H1 (cell line): ENCODE measurements around the gene DISC1. TPM values are rescaled to one million over a fixed set of nuclear protein-coding genes. Genes with fewer than 3 reads are reported as not detected.

Experiments
- CTCF ChIA-PET: fragments of 300-600 bp; sonication (Branson Sonifier 250); formaldehyde crosslinking; loops from one replicate; lab custom pipeline; 2021; ENCODE audit not compliant: partially characterized antibody; lab: Charles Lee
- POLR2A ChIA-PET: fragments of 300-600 bp; sonication (Branson Sonifier 250); formaldehyde crosslinking; loops from one replicate; lab custom pipeline; 2021; ENCODE audit warnings: inconsistent platforms; ENCODE audit not compliant: partially characterized antibody; lab: Charles Lee
- DNase-seq, 2 experiments: peaks; one replicate each; pipeline versions ENCODE4 v3.0.0 to v3.0.0-alpha.2; 2010 to 2022; ENCODE audit warnings: low spot score in 2 of 2, low read depth in 1 of 2, mixed read lengths in 1 of 2
- FAIRE-seq: peaks from 2 replicates; lab custom pipeline; 2011; peaks lifted over from hg19 to GRCh38; lab: Jason Lieb, UNC
- H2AFZ ChIP-seq: 2 replicates; pipeline ENCODE4 v1.8.1; 2012; ENCODE audit warnings: low read length, inconsistent platforms
- H2AK5ac ChIP-seq: 2 replicates; pipeline ENCODE4 v1.6.1; 2013; ENCODE audit warnings: low read depth, low read length
- H2BK120ac ChIP-seq: replicated peaks from 2 replicates; pipeline ENCODE3; 2013; ENCODE audit warnings: low read depth, low read length, inconsistent platforms
- H2BK12ac ChIP-seq: 2 replicates; pipeline ENCODE4 v1.6.1; 2013; ENCODE audit warnings: low read depth, low read length
- H2BK15ac ChIP-seq: 2 replicates; pipeline ENCODE4 v1.6.1; 2013; ENCODE audit warnings: low read length
- H2BK20ac ChIP-seq: 2 replicates; pipeline ENCODE4 v1.6.1; 2013; ENCODE audit warnings: low read length
- H2BK5ac ChIP-seq: 2 replicates; pipeline ENCODE4 v1.6.1; 2013; ENCODE audit warnings: low read depth, low read length
- H3K14ac ChIP-seq: 2 replicates; pipeline ENCODE4 v1.6.1; 2013; ENCODE audit warnings: inconsistent platforms; ENCODE audit not compliant: insufficient read length
- H3K18ac ChIP-seq: 2 replicates; pipeline ENCODE4 v1.6.1; 2013; ENCODE audit warnings: low read length; ENCODE audit errors: extremely low read depth
- H3K23ac ChIP-seq: 2 replicates; pipeline ENCODE4 v1.6.1; 2013; ENCODE audit warnings: inconsistent platforms; ENCODE audit not compliant: insufficient read length
- H3K23me2 ChIP-seq: 2 replicates; pipeline ENCODE4 v1.6.1; 2013; ENCODE audit warnings: low read depth, low read length
- H3K27ac ChIP-seq: 2 replicates; pipeline ENCODE4 v1.6.1; 2011; ENCODE audit warnings: low read depth, low read length, inconsistent platforms
- H3K27me3 ChIP-seq, 4 experiments: replicated peaks in 1 of 4; 1 replicate in 1 of 4; 2 replicates in 3 of 4; pipeline versions ENCODE4 v1.6.1 to v1.8.1; 2011 to 2013; ENCODE audit warnings: low read length in 3 of 4, mild to moderate bottlenecking in 3 of 4, inconsistent platforms in 2 of 4, mixed read lengths in 2 of 4, moderate library complexity in 1 of 4; ENCODE audit not compliant: control insufficient read depth in 3 of 4, insufficient read depth in 3 of 4; ENCODE audit errors: extremely low read depth in 1 of 4
- H3K36me3 ChIP-seq, 4 experiments: 2 replicates each; pipeline versions ENCODE4 v1.6.1 to v1.8.1; 2011 to 2013; ENCODE audit warnings: mild to moderate bottlenecking in 4 of 4, low read length in 3 of 4, moderate library complexity in 2 of 4, control low read depth in 1 of 4, inconsistent platforms in 1 of 4; ENCODE audit not compliant: insufficient read depth in 4 of 4, control insufficient read depth in 2 of 4
- H3K4ac ChIP-seq: replicated peaks from 2 replicates; pipeline ENCODE3; 2013; ENCODE audit warnings: low read length, low read depth, mixed read lengths, inconsistent platforms; ENCODE audit not compliant: insufficient read length
- H3K4me1 ChIP-seq, 4 experiments: replicated peaks in 1 of 4; 1 replicate in 1 of 4; 2 replicates in 3 of 4; pipeline versions ENCODE4 v1.6.1 to v1.8.1; 2011 to 2013; ENCODE audit warnings: low read length in 3 of 4, inconsistent platforms in 2 of 4, mixed read lengths in 1 of 4; ENCODE audit not compliant: insufficient read depth in 4 of 4, control insufficient read depth in 3 of 4
- H3K4me2 ChIP-seq, 2 experiments: 2 replicates each; pipeline versions ENCODE4 v1.6.1 to v1.8.1; 2011 to 2013; ENCODE audit warnings: low read depth in 2 of 2, low read length in 2 of 2, control low read depth in 1 of 2, inconsistent platforms in 1 of 2, mild to moderate bottlenecking in 1 of 2; ENCODE audit not compliant: insufficient read depth in 1 of 2
- H3K4me3 ChIP-seq, 4 experiments: fragments of 200-600, 300-600 bp in 1 of 4; sonication (generic), shearing (Covaris generic), sonication (Bioruptor Twin) in 1 of 4; 2 replicates each; pipeline versions ENCODE4 v1.5.1 to v1.8.1; 2011 to 2016; ENCODE audit warnings: low read length in 4 of 4, low read depth in 3 of 4, control low read depth in 2 of 4, inconsistent platforms in 2 of 4, mild to moderate bottlenecking in 2 of 4, mixed read lengths in 1 of 4, moderate library complexity in 1 of 4; ENCODE audit not compliant: insufficient read depth in 2 of 4; ENCODE audit errors: extremely low read depth in 1 of 4
- H3K56ac ChIP-seq: replicated peaks from 2 replicates; pipeline ENCODE3; 2013; ENCODE audit warnings: low read depth, mild to moderate bottlenecking, mixed read lengths, low read length, inconsistent platforms; ENCODE audit not compliant: insufficient read length
- H3K79me1 ChIP-seq: 2 replicates; pipeline ENCODE4 v1.6.1; 2013; ENCODE audit warnings: low read depth, low read length, control low read depth
- H3K79me2 ChIP-seq, 2 experiments: 2 replicates each; pipeline versions ENCODE4 v1.6.1 to v1.8.1; 2012 to 2013; ENCODE audit warnings: low read length in 2 of 2, mild to moderate bottlenecking in 2 of 2, inconsistent platforms in 1 of 2; ENCODE audit not compliant: insufficient read depth in 2 of 2, control insufficient read depth in 1 of 2
- H3K9ac ChIP-seq, 4 experiments: replicated peaks in 1 of 4; 1 replicate in 1 of 4; 2 replicates in 3 of 4; pipeline versions ENCODE4 v1.6.1 to v1.8.1; 2011 to 2013; ENCODE audit warnings: low read depth in 3 of 4, low read length in 3 of 4, control low read depth in 2 of 4, mild to moderate bottlenecking in 2 of 4, moderate library complexity in 2 of 4, inconsistent platforms in 1 of 4; ENCODE audit errors: extremely low read depth in 1 of 4
- H3K9me3 ChIP-seq, 2 experiments: 2 replicates each; pipeline versions ENCODE4 v1.6.1 to v1.8.1; 2012 to 2013; ENCODE audit warnings: mild to moderate bottlenecking in 2 of 2, moderate library complexity in 2 of 2, control low read depth in 1 of 2, inconsistent platforms in 1 of 2, low read depth in 1 of 2, low read length in 1 of 2, mixed read lengths in 1 of 2; ENCODE audit not compliant: insufficient read depth in 2 of 2
- H4K20me1 ChIP-seq, 2 experiments: replicated peaks in 1 of 2; 2 replicates each; pipeline versions ENCODE3 to v1.8.1; 2011 to 2013; ENCODE audit warnings: inconsistent platforms in 2 of 2, low read length in 2 of 2, mild to moderate bottlenecking in 1 of 2; ENCODE audit not compliant: insufficient read depth in 2 of 2, control insufficient read depth in 1 of 2
- H4K5ac ChIP-seq: 2 replicates; pipeline ENCODE4 v1.6.1; 2013; ENCODE audit warnings: low read length, low read depth, mixed read lengths, inconsistent platforms; ENCODE audit not compliant: insufficient read length
- H4K8ac ChIP-seq: 2 replicates; pipeline ENCODE4 v1.8.0; 2013; ENCODE audit warnings: mild to moderate bottlenecking, moderate library complexity, low read length, inconsistent platforms; ENCODE audit not compliant: insufficient read depth; ENCODE audit errors: extremely low read depth
- H4K91ac ChIP-seq: replicated peaks from 2 replicates; pipeline ENCODE3; 2013; ENCODE audit warnings: low read length, mixed read lengths, inconsistent platforms; ENCODE audit not compliant: insufficient read length
- CBX5 ChIP-seq: fragments of 300-800, 300-1000 bp; sonication (generic); IDR thresholded peaks from 2 replicates; pipeline ENCODE4 v1.7.1; 2016; ENCODE audit warnings: antibody characterized with exemption, low read length, low read depth
- CTBP2 ChIP-seq: IDR thresholded peaks from 2 replicates; pipeline ENCODE4 v1.7.0; 2011; ENCODE audit warnings: borderline replicate concordance, mild to moderate bottlenecking, moderate library complexity, mixed read lengths, low read length; ENCODE audit not compliant: insufficient read depth, insufficient read length
- E2F6 ChIP-seq: IDR thresholded peaks from 2 replicates; pipeline ENCODE4 v1.6.1; 2012; ENCODE audit warnings: inconsistent platforms
- EZH2 ChIP-seq: fragments of 200-600 bp; sonication (generic); IDR thresholded peaks from 2 replicates; pipeline ENCODE4 v1.7.1; 2012; ENCODE audit warnings: low read depth, mild to moderate bottlenecking, moderate library complexity, low read length, inconsistent platforms; ENCODE audit not compliant: severe bottlenecking
- GTF2F1 ChIP-seq: IDR thresholded peaks from 2 replicates; pipeline ENCODE4 v1.6.1; 2012; ENCODE audit warnings: low read depth, low read length, improper control_type of control experiment, borderline replicate concordance
- HDAC6 ChIP-seq: IDR thresholded peaks from one replicate; pipeline ENCODE4 v1.7.1; 2012; ENCODE audit warnings: low read depth, mild to moderate bottlenecking, inconsistent platforms, low read length, moderate library complexity
- KDM4A ChIP-seq: IDR thresholded peaks from one replicate; pipeline ENCODE4 v1.7.1; 2012; ENCODE audit warnings: low read depth, mild to moderate bottlenecking, moderate library complexity, low read length, inconsistent platforms; ENCODE audit not compliant: severe bottlenecking
- MAFK ChIP-seq: IDR thresholded peaks from 2 replicates; pipeline ENCODE4 v1.6.1; 2012; ENCODE audit warnings: low read depth, mild to moderate bottlenecking, improper control_type of control experiment, low read length
- MAX ChIP-seq: IDR thresholded peaks from 2 replicates; pipeline ENCODE4 v1.6.1; 2012; ENCODE audit warnings: inconsistent platforms
- NRF1 ChIP-seq: IDR thresholded peaks from 2 replicates; pipeline ENCODE4 v1.6.1; 2011; ENCODE audit warnings: mild to moderate bottlenecking, low read depth, low read length, improper control_type of control experiment
- SP1 ChIP-seq: IDR thresholded peaks from 2 replicates; pipeline ENCODE4 v1.6.1; 2011; ENCODE audit warnings: low read depth, low read length
- SP2 ChIP-seq: IDR thresholded peaks from 2 replicates; pipeline ENCODE4 v1.6.1; 2012; ENCODE audit warnings: mild to moderate bottlenecking, low read length, inconsistent platforms
- TCF12 ChIP-seq: IDR thresholded peaks from 2 replicates; pipeline ENCODE4 v1.6.1; 2011; ENCODE audit warnings: low read depth, mild to moderate bottlenecking, low read length
- TEAD4 ChIP-seq: IDR thresholded peaks from 2 replicates; pipeline ENCODE4 v1.6.1; 2012; ENCODE audit warnings: low read depth, low read length, inconsistent platforms, mixed read lengths
- polyA plus RNA-seq, 7 experiments: library from polyadenylated mRNA; depleted of rRNA in 3 of 7; stranded (reverse) in 5 of 7; unstranded in 2 of 7; fragments of >200 nt in 5 of 7; fragments of 200-250 nt in 2 of 7; gene quantifications; 1 replicate in 5 of 7; 2 replicates in 1 of 7; 4 replicates in 1 of 7; pipeline versions ENCODE4 v1.2.1 to v1.2.3, GENCODE V29; 2011 to 2013; ENCODE audit warnings: missing spikeins in 2 of 7, mixed read lengths in 2 of 7
- total RNA-seq: library from RNA; stranded (reverse); fragmentation: NEBNext Ultra II Directional; extraction: Animal tissue kit (Norgen Biotek cat#: 25700); gene quantifications from 2 replicates; pipeline ENCODE4 v1.2.1, GENCODE V29; 2021

DISC1 gene
- total and polyA plus RNA-seq, 2 of the 8 experiments (the other 6 are each of a cell fraction or from before 2014, with no cell fraction given): 1.1 to 3.5 TPM

GRCh38 chr1:231707407-231707806 is 80.8 kb downstream of the DISC1 start:
- no peaks in the 10 kb centered on the region for H3K79me1 ChIP-seq
- H4K5ac ChIP-seq: no peak overlapping the region
- H3K79me2 ChIP-seq: no peaks in the 10 kb centered on the region
- H3K4me2 ChIP-seq: no peak overlapping the region
- no peaks in the 10 kb centered on the region for H3K36me3 ChIP-seq
- no peaks in the 10 kb centered on the region for H3K23me2 ChIP-seq
- no peak overlapping the region for H2BK15ac ChIP-seq
- H3K4me1 ChIP-seq: no peaks in the 10 kb centered on the region
- no peak overlapping the region for H3K27ac ChIP-seq
- no peak overlapping the region for H2BK20ac ChIP-seq
- no peak overlapping the region for H3K4ac ChIP-seq
- H3K56ac ChIP-seq: no peak overlapping the region
- no peaks in the 10 kb centered on the region for H3K27me3 ChIP-seq
- H4K91ac ChIP-seq: no peak overlapping the region
- H3K18ac ChIP-seq: no peak overlapping the region
- CTCF ChIA-PET: interaction anchor here (1.1 kb wide), 1 partner anchor 17 kb away, joined by 3 read pairs; no protein-coding TSS in a partner anchor
- TF ChIP-seq E2F6: no peak
- no peak for TF ChIP-seq SP2
- TF ChIP-seq NRF1: no peak
- TF ChIP-seq EZH2: no peak
- no peak for TF ChIP-seq TEAD4
- TF ChIP-seq HDAC6: no peak
- TF ChIP-seq CTBP2: no peak
- no peak for TF ChIP-seq TCF12
- no peak for TF ChIP-seq MAX
- no peak for TF ChIP-seq SP1
- TF ChIP-seq MAFK: no peak
- no peak for TF ChIP-seq KDM4A
- TF ChIP-seq GTF2F1: no peak
- no peak for TF ChIP-seq CBX5
- no peak overlapping the region for H2AFZ ChIP-seq
- H3K9ac ChIP-seq: no peak overlapping the region
- H2BK12ac ChIP-seq: no peak overlapping the region
- no peak overlapping the region for H3K23ac ChIP-seq
- FAIRE-seq (no peak), DNase-seq (no peak)
- no peaks in the 10 kb centered on the region for H4K20me1 ChIP-seq
- H3K14ac ChIP-seq: no peak overlapping the region
- POLR2A ChIA-PET: no interaction called here
- no peak overlapping the region for H4K8ac ChIP-seq
- no peak overlapping the region for H2BK120ac ChIP-seq
- H3K4me3 ChIP-seq: no peak overlapping the region
- H3K9me3 ChIP-seq: no peaks in the 10 kb centered on the region
- H2AK5ac ChIP-seq: no peak overlapping the region
- no peak overlapping the region for H2BK5ac ChIP-seq
